Astrocyte of the spinal cord (primary cell): ENCODE results near the gene KIF16B.

ENCODE experiments used
- DNase-seq: peaks from one replicate; pipeline ENCODE4 v3.0.0; 2011; ENCODE audit warnings: low read depth, low spot score
- H3K4me3 ChIP-seq: 2 replicates; pipeline ENCODE4 v1.5.1; 2011; ENCODE audit warnings: low read depth, mild to moderate bottlenecking, low read length, moderate library complexity
- in situ Hi-C: cut with HindIII; loops from 2 replicates; pipeline ENCODE4 v1.10.0; 2017; ENCODE audit warnings: low sequenced_read_pairs
- TF ChIP-seq, protein P1 (sequence below): IDR thresholded peaks from 2 replicates; pipeline ENCODE4 v1.5.1; 2012; ENCODE audit warnings: low read depth, mild to moderate bottlenecking, low read length, inconsistent platforms

Gene KIF16B

DNA sequence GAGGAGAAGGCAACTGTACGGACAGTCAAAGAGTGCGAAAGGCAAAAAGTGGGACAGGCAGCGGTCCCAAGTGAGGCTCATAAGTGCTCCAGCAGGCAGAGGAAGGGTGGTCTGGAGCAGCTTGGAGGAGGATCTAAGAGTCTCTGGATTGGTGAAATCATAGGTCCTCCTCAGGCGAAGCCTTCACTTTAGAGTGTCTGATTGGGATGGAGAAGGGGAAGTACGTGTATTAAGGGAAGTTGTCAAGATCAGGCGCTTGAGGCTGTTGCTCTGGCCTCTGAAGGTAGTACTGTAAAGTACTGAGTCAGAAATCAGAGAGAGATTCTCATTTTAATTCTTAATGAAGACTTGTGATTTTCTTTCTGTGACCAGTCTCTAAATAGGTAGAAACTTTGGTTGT is 185.6 kb downstream of the KIF16B start:
- H3K4me3 ChIP-seq = no peak overlapping the region
- no peak for DNase-seq
- in situ Hi-C loops = no loop called here
- TF ChIP-seq, protein P1, sequence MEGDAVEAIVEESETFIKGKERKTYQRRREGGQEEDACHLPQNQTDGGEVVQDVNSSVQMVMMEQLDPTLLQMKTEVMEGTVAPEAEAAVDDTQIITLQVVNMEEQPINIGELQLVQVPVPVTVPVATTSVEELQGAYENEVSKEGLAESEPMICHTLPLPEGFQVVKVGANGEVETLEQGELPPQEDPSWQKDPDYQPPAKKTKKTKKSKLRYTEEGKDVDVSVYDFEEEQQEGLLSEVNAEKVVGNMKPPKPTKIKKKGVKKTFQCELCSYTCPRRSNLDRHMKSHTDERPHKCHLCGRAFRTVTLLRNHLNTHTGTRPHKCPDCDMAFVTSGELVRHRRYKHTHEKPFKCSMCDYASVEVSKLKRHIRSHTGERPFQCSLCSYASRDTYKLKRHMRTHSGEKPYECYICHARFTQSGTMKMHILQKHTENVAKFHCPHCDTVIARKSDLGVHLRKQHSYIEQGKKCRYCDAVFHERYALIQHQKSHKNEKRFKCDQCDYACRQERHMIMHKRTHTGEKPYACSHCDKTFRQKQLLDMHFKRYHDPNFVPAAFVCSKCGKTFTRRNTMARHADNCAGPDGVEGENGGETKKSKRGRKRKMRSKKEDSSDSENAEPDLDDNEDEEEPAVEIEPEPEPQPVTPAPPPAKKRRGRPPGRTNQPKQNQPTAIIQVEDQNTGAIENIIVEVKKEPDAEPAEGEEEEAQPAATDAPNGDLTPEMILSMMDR = no peak

DNA sequence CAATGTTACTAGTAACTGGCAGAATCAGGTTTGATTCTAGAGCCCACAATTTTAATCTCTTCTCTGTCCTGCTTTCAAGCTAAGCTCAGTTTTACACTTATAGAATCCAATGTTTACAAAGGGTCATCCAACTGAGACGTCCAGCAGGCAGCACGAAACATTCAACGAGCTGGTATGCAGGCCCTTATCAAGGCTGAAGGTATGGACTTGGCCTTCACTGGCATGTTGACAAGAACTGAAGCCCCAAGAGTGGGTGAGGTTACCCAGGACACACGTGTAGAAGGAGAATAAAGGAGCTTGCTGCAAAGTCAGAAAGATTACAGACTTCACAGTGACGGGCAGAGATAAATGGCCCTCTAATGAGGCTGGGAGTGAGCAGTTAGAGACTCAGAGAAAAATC is 187.4 kb downstream of the KIF16B start:
- H3K4me3 ChIP-seq = no peak overlapping the region
- in situ Hi-C loops = no loop called here
- TF ChIP-seq, protein P1 = no peak
- DNase-seq = no peak

DNA sequence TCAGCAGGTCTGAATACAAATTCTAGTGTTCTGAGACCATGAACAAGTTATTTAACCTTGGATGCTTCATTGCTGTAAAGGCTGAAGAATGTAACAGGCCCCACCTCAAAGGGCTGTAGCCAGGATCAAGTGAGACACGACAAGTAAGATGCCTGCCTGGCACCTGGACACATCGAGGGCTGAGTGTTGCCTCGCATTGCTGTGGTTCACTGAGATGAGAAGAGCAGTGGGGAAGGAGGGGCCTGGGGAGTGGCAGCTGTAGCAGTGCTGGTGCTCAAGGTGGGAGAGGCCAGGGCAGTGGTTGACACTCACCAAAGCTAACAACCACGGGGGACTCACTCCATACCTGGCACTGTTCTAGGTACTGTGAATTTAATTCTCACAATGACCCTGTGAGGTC is 187.8 kb downstream of the KIF16B start:
- no peak overlapping the region for H3K4me3 ChIP-seq
- in situ Hi-C loops = no loop called here
- TF ChIP-seq, protein P1 = no peak
- DNase-seq = no peak

DNA sequence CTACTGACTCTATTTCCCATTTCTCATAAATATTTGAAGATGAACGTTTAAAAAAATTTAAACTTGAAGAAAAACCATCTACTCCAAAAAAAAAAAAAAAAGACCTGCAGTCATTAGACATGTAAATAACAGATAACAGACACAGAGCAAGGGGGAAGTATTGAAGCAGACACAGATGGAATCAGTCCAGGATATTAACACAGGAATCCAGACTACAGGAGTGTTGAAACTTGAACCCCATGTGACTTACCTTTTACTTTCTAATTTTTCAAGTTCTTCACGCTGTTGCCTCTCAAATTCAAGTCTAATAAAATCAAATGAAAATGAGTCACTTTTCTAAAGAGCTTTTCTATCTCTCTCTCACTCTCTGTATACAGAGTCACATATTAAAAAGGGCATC is 191.8 kb downstream of the KIF16B start:
- DNase-seq = no peak
- TF ChIP-seq, protein P1 = no peak
- no peak overlapping the region for H3K4me3 ChIP-seq
- in situ Hi-C loops = no loop called here

DNA sequence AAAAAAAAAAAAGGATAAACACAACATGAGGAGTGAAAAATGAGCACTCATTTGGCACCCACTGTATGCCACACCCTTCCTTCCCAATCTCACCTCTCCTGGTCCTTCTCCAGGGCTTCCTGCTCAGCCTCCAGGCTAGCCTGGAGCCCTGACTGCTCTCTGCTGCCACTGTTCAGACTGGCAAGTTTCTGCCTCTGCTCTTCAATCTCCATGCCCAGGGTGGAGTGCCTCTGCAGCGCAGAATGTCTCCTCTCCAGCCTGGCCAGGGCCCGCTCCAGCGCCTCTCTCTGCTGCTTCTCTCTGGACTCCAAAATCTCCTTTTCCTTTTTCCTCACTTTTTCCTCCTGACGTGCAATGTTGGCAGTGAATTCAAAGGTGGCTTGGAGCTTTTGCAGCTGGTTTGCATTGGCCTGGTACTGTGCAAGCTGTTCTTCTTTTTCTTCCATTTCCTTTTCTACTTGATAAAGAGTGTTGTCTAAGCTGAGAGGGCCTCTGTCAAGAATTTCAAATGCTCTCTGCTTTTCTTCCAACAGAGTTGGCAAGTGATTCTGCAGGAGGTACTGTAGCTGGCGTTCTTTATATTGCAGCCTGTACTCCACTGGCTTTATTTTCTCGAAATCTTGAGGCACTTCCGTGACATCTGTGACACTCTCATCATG is 194.4 kb downstream of the KIF16B start:
- TF ChIP-seq, protein P1 = no peak
- no peak for DNase-seq
- no peak overlapping the region for H3K4me3 ChIP-seq
- in situ Hi-C loops = no loop called here

DNA sequence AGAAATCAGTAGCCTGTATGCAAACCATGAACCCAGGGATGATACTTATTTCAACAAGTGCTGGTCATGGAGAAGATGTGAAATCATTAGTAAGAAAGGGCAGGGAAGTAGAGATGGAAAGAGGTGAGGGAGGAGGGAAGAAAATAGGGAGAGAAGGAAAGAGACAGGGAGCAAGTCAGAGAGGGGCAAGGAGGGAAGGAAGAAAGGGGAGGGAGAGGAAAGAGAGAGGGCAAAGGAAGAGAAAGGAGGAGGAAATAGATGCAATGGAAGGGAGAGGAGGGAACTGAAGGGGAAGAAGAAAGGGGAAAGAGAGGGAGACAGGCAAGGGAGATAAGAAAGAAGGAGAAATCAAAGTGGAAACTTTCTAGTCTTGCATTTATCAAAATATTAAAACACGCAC is 195.1 kb downstream of the KIF16B start:
- in situ Hi-C loops = no loop called here
- no peak for DNase-seq
- no peak overlapping the region for H3K4me3 ChIP-seq
- TF ChIP-seq, protein P1 = no peak
